IPS-NIHi7 (cell line): Measurements from ENCODE around the gene ZKSCAN7.
A peak's percentile ranks its signal among the peaks of the same experiment; 100 is the strongest.
"Not testable (repeated sequence)": the region's sequence is repeated elsewhere in the genome, so short reads cannot be mapped to it uniquely, and the experiment has no call there.

Experiments used
- DNase-seq: peaks from one replicate; pipeline ENCODE4 v3.0.0; 2012; ENCODE audit warnings: mixed read lengths; ENCODE audit errors: extremely low spot score

ZKSCAN7 gene

DNA sequence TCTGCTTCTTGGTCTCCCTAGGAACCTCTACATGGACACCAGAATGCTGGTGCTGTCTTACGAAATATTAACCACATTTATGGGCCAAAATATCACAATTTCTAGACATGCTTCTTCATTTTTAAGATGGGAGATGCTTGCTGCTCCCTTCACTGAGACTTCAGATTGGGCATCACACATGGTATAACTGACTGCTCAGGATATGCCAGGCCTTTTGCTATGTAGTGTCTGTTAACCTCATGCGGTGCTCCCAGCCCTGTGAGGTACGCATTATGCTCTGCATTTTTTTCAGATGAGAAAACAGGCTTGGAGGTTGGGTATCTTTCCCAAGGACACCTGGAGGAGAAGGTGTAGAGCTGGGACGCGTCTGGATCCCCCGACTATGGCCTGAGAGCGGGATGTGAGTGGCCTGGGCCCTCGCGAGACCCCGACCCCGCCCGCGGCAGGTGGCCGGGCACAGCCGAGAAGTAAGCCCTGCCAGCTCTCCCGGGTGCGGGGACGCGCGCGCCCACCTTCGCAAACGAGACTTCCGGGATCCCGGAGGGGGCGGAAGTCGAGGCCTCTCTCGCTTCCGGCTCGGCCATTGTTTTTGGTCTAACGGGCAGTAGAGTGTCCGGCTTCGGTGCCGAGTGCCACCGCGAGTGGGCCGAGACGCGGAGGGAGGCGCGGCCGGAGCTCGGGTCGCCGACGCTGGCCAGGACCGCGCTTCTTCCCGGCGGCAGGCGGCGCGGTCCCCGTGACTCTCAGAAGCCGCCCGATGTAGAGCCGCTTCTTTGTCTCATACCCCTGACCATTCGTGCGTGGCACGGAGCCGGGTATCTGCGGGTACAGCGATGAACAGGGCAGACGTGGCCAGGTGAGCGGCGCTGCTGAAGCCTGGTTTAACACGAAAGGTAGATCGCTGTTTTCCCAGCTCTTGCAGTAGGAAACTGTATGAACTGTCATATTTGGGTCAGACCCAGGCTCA lies at the start of gene ZKSCAN7:
Gene ZKSCAN7 (plus strand): TSS at position 568 of the 967 bp plus-strand sequence. CDS start 1,855 bp downstream, outside the sequence.
- peak; percentile 96 for DNase-seq

GRCh38 chr3:44506556-44506955 lies 48.4 kb upstream of the ZKSCAN7 start:
- no peak for DNase-seq

GRCh38 chr3:44506961-44507360 lies 48.0 kb upstream of the ZKSCAN7 start:
- peak; percentile 30 for DNase-seq

GRCh38 chr3:44509393-44509921 lies 45.5 kb upstream of the ZKSCAN7 start:
- no peak for DNase-seq

DNA sequence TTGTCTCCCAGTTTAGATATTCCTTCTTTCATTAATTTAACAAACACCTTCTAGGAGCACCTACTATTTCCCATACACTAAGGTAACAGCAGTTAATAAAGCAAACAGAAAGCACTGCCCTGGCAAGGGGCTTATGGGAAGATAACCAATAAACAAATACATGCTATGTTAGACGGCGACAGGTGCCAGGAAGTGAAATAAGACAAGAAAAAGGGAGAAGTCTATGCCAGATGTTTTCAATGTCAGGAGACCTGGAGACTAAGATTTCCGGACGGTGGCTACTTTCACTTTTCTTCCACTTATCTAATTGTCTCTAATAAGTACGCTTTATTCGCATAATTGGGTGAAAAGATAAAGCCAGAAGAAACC lies 45.0 kb upstream of the ZKSCAN7 start:
- DNase-seq, result no peak

GRCh38 chr3:44511238-44511566 lies 43.8 kb upstream of the ZKSCAN7 start:
- DNase-seq, result no peak

DNA sequence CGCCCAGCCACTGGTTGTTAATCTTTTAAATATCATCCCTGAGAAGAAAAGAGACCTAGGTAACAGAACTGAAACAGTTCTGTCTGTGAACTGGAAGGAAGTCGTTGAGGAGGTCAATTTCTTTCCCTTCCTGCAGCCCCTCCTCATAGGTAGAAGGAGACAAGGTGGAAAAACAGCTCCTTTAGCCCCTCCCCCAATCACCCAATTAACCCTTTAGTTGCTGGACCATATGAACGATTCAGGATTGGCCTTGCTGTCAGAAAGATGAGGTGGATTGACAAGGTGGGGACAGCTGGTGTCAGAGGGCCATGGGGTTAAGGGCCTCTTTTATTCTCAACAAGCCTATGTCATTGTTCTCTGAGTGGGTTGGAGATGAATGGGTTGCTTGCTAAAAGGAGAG lies 41.5 kb upstream of the ZKSCAN7 start:
- peak; percentile 56 for DNase-seq

- DNase-seq, result no peak
These were observed 38.8 kb upstream of the ZKSCAN7 start for GRCh38 chr3:44516230-44516629.

GRCh38 chr3:44518782-44519156 lies 36.2 kb upstream of the ZKSCAN7 start:
- no peak for DNase-seq

- DNase-seq, result no peak
These were observed 33.3 kb upstream of the ZKSCAN7 start for GRCh38 chr3:44521721-44522120.

DNA sequence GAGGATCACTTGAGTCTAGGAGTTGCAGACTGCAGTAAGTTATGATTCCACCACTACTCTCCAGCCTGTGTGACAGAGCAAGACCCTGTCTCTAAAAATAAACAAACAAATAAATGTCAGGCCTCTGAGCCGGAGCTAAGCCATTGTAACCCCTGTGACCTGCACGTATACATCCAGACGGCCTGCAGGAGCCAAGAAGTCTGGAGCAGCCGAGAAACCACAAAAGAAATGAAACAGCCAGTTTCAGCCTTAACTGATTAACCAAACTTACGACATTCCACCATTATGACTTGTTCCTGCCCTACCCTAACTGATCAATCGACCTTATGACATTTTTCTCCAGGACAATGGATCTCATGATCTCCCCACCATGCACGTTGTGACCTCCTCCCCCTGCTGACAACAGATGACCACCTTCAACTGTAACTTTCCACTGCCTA lies 32.5 kb upstream of the ZKSCAN7 start:
- DNase-seq, result no peak

- DNase-seq, result no peak
These were observed 29.9 kb upstream of the ZKSCAN7 start for GRCh38 chr3:44525060-44525459.

- DNase-seq, result no peak
These were observed 25.1 kb upstream of the ZKSCAN7 start for GRCh38 chr3:44529927-44530326.

DNA sequence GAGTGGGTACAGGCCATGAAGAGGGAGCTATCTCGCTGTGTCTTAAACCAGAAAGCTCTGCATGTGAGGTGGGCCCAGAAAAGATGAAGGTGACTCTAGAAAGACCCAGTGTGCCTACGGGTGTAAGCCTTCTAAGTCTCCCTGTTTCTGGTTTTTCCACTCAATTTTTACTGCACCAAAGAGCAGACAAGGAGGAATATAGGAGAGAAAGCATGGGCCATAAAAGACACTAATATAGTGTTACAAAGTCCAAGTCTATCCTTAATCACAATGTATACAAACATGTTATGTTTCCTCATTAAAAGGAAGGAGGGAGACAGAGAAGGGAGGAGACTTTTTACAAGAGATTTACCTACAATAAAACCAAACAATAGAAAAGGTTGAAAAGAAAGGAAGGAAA lies 24.1 kb upstream of the ZKSCAN7 start:
- DNase-seq, result no peak

DNA sequence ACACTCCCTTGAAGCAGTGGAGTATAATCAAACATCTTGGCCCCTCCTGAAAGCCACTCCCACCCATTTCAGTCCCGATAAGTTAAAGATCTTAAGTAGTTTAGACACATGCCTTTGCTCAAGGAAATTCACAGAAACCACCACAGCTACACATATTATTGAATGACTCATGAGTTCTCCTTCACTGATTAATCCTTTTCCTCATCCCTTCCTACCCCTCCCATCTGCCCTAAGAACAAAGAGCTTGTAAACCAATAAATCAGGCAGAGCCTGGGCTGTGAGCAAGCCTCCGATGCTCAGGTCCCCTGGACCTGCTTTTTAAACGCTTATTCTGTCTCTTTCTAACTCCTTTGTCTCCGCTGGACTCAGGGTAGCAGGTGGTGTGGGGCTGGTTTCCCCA lies 20.3 kb upstream of the ZKSCAN7 start:
- not testable (repeated sequence) for DNase-seq

- DNase-seq, result no peak
These were observed 19.6 kb upstream of the ZKSCAN7 start for GRCh38 chr3:44535364-44535763.

GRCh38 chr3:44544811-44545210 lies 10.2 kb upstream of the ZKSCAN7 start:
- not testable (repeated sequence) for DNase-seq

DNA sequence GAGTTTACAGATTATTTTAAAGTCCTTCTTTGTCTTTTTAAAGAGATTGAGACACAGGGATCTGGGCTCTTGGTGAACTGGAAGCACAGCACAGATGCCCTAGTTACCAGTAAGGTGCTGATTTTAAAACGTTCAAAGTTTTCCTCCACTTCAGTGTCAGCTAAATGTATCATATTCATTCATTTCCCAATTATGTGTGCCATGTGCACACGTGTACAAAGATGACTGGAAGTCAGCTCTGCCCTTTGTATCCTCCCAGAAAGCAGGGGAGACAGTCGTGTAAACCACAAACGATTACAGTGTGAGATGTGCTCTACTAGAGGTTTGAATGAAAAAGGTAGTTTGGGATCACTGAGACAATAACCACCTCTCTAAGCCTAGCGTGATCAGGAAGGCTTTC lies 730 bp downstream of the ZKSCAN7 start:
- DNase-seq, result no peak

DNA sequence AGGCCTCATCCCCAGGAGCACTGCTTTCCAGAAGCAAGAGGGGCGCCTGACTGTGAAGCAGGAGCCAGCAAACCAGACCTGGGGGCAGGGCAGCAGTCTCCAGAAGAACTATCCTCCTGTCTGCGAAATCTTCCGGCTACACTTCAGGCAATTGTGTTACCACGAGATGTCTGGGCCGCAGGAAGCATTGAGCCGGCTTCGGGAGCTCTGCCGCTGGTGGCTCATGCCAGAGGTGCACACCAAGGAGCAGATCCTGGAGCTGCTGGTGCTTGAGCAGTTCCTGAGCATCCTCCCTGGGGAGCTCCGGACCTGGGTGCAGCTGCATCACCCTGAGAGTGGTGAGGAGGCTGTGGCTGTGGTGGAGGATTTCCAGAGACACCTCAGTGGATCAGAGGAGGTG lies 2.1 kb downstream of the ZKSCAN7 start:
- no peak for DNase-seq

DNA sequence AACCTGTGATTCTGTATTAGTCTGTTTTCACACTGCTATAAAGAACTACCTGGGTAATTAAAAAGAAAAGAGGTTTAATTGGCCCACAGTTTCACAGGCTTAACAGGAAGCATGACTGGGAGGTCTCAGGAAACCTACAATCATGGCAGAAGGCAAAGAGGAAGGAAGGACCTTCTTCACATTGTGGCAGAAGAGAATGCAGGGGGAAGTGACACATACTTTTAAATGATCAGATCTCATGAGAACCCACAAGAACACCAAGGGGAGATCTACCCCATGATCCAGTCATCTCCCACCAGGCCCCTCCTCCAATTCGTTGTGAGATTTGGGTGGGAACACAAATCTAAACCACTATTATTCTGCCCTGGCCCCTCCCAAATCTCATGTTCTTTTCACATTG lies 6.1 kb downstream of the ZKSCAN7 start:
- DNase-seq, result no peak

DNA sequence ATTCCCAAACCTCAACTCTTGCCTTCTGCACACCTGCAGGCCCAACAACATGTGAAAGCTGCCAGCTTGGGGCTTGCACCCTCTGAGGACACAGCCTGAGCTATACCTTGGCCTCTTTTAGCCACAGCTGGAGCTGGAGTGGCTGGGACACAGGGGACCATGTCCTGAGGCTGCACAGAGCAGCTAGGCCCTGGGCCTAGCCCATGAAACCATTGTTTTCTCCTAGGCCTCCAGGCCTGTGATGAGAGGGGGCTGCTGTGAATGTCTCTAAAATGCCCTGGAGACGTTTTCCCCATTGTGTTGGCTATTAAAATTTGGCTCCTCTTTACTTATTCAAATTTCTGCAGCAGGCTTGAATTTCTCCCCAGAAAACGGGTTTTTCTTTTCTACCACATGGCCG lies 7.2 kb downstream of the ZKSCAN7 start:
- DNase-seq, result no peak

DNA sequence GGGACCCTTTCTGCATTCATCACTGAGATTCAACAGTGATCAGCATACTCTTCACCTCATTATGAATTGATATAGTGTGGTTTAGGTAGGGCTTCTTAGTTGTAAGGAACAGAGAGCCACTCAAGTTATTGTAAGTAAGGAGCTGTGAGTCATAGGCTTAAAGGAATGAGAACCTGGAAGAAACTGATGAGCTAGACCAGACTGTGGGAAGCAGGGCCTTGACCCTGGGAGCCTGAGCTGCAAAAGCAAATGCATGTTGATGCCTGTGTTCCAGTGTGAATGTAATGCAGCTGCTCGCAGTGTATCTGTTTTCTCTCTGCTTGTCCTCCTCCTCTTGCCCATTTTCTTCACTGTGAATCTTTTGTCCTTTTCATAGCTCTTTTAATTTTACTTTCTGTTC lies 13.6 kb downstream of the ZKSCAN7 start:
- DNase-seq, result no peak

DNA sequence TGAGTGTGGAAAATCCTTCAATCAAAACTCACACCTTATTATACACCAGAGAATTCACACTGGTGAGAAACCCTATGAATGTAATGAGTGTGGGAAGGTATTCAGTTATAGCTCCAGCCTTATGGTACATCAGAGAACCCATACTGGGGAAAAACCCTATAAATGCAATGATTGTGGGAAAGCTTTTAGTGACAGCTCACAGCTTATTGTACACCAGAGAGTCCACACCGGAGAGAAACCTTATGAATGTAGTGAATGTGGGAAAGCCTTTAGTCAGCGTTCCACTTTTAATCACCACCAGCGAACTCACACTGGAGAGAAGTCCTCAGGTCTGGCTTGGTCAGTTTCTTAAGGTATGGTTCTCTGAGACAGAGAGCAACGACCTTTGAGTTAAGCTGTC lies 16.0 kb downstream of the ZKSCAN7 start:
- no peak for DNase-seq
